SU-DHL-6 (cell line): Measurements from ENCODE around the gene UXT.

Source experiments
- CTCF ChIP-seq: fragments of 200-600 bp; sonication (generic); IDR thresholded peaks from one replicate; pipeline ENCODE4 v1.5.1; 2017; ENCODE audit warnings: antibody characterized with exemption, mild to moderate bottlenecking, low read length, moderate library complexity; ENCODE audit not compliant: insufficient read depth, poor library complexity, severe bottlenecking
- EZH2phosphoT487 ChIP-seq: fragments of 200-600 bp; sonication (generic), shearing (Covaris generic); conservative IDR thresholded peaks from 2 replicates; pipeline ENCODE4 v1.6.1; 2018; ENCODE audit warnings: mild to moderate bottlenecking, antibody characterized with exemption, low read length, moderate library complexity, mixed read lengths

- TF ChIP-seq CTCF (no peak), EZH2phosphoT487 (no peak)
Measured at GRCh38 chrX:47645530-47645929, 13.4 kb downstream of the UXT start.
